RKO (cell line): ENCODE results near the gene KLK5.

Experiments
- DNase-seq: peaks from one replicate; pipeline ENCODE4 v3.0.0-alpha.2; 2016; ENCODE audit warnings: low spot score

KLK5 gene

GRCh38 chr19:50968716-50969412, 16.0 kb upstream of the KLK5 start:
- no peak for DNase-seq

GRCh38 chr19:50967929-50968715, 15.3 kb upstream of the KLK5 start:
- no peak for DNase-seq

- DNase-seq: no peak
Observed at GRCh38 chr19:50964266-50964665, 11.4 kb upstream of the KLK5 start.

- no peak for DNase-seq
Observed at GRCh38 chr19:50963381-50963780, 10.5 kb upstream of the KLK5 start.

GRCh38 chr19:50962245-50962644, 9.4 kb upstream of the KLK5 start:
- no peak for DNase-seq

- DNase-seq: peak; percentile 29
Observed at GRCh38 chr19:50959731-50960500, 7.1 kb upstream of the KLK5 start.

GRCh38 chr19:50957587-50957986, 4.7 kb upstream of the KLK5 start:
- no peak for DNase-seq

GRCh38 chr19:50949861-50950260, 3.0 kb downstream of the KLK5 start:
- no peak for DNase-seq

GRCh38 chr19:50947123-50947522, 5.7 kb downstream of the KLK5 start:
- DNase-seq: no peak

GRCh38 chr19:50944795-50945194, 8.0 kb downstream of the KLK5 start:
- DNase-seq: no peak

- DNase-seq: no peak
Observed at GRCh38 chr19:50943074-50943828, 9.6 kb downstream of the KLK5 start.

- DNase-seq: no peak
Observed at GRCh38 chr19:50939596-50939995, 13.2 kb downstream of the KLK5 start.

- DNase-seq: peak; percentile 38
Observed at GRCh38 chr19:50933640-50934039, 19.2 kb downstream of the KLK5 start.

GRCh38 chr19:50932690-50933083, 20.2 kb downstream of the KLK5 start:
- no peak for DNase-seq

- DNase-seq: no peak
Observed at GRCh38 chr19:50932018-50932689, 20.7 kb downstream of the KLK5 start.

GRCh38 chr19:50931023-50931422, 21.8 kb downstream of the KLK5 start:
- DNase-seq: no peak

GRCh38 chr19:50928831-50929230, 24.0 kb downstream of the KLK5 start:
- no peak for DNase-seq

- no peak for DNase-seq
Observed at GRCh38 chr19:50926144-50926543, 26.7 kb downstream of the KLK5 start.

GRCh38 chr19:50925734-50926133, 27.1 kb downstream of the KLK5 start:
- DNase-seq: peak; percentile 74

GRCh38 chr19:50924586-50924985, 28.3 kb downstream of the KLK5 start:
- no peak for DNase-seq

- DNase-seq: peak; percentile 88
Observed at GRCh38 chr19:50922317-50922853, 30.5 kb downstream of the KLK5 start.
